HG03139 (cell line): ENCODE data around the gene TAOK3.
A peak's percentile ranks its signal among the peaks of the same experiment; 100 is the strongest.
"Not testable (repeated sequence)": the region's sequence is repeated elsewhere in the genome, so short reads cannot be mapped to it uniquely, and the experiment has no call there.

Experiments
- ATAC-seq: cut with Tn5 transposase; IDR thresholded peaks from one replicate; pipeline ENCODE4 v1.9.1; 2021; ENCODE audit not compliant: unreplicated experiment

The TAOK3 gene

DNA sequence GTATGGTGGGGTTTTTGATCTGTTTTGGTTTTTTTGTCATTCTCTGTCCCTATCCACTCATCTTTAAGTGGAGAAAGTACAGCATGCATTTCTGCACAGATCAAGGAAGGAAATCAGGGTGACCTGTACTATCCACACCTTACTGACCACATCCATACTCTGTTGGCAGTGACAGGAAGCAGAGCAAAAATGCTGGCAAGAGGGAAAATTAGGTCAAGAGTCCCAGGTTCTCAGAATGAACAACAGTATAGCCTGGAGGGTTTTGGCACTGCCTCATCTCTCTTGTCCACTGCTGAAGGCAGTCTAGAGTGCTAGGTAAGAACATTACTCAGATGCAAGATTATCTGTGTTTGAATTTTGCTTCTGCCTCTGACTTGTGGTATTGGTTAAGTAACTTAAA lies 70.7 kb downstream of the TAOK3 start:
- no peak for ATAC-seq

DNA sequence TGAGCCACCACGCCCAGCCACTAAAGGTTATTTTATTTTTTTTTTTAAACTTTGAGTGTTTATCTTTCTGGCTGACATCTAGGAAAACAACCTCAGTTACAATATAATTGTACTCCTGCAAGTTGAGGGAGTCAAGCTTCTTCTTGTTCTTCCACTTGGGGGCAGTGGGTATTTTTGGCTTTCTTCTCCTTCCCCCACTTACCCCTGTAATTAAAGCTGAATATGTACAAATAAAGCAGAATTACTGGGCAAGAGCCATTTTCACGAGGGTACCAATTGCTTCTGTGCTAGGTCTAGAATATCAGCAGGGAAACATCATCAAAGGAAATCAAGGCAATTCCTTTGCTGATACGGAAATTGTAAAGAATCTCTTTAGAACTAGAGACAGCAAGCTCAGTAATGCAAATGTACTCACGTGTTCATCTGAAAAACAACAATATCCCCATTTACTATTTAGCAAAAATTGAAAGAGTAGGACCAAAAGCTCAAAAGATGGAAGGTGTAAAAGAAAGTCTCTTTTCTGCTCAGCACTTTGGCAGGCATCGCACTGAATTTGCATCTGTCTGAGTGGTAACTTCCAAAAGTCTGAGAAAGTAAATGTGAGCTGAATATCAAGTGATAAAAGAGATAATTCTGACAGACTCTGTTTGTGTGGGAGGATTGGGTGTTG lies 72.8 kb downstream of the TAOK3 start:
- ATAC-seq, result no peak

DNA sequence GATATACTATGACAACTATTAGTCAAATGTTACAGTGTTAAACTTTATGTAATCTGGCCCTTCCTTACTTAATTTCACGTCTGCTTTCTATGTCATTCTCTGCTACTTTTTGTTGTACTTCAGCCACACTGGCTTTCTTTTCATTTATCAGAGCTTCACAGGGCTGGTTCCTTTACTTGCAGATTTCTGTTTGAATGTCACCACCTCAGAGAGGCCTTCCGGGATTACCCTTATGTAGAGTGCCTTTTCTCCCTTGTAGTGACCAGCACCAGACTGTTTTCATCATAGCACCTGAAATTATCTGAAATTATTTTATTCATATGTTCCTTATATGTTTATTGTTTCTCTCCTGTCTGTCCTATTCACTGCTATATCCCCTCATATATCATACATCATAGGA lies 75.4 kb downstream of the TAOK3 start:
- ATAC-seq, result no peak

DNA sequence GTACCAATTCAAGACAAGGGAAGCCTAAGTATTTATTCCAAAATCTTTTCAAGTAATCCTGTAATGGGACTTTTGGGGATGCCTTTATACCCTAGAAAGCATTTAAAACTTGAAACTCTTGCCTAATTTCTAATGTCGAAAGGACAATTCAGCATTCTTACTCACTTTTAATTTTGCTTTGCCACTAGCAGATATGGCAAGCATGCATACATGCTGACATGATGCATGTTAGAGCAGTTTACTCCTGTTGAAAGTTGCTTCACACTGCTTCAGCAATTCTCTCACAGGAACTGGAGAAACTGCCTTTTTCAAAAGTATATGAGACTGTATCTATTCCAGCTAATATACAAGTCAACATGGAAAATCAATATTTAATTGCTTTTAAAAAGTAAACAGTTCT lies 79.9 kb downstream of the TAOK3 start:
- ATAC-seq, result no peak

DNA sequence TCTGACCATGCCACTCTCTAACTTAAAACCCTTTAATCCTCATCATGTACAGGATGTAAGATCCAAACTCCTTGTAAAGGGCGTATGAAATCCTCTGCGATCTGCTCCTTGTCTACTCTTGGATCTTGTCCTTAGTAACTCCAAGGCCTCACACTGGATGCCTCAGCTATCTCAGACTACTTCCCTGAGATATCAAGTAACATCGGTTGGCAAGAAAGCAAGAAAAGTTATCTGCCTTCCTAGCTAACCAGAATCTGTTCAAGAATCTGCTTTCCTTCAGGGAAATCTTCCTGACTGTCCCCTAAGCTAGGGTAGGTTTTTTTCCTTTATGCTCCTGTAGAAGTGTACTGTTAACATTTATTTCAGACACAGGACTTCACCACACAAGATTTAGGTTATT lies 82.6 kb downstream of the TAOK3 start:
- no peak for ATAC-seq

DNA sequence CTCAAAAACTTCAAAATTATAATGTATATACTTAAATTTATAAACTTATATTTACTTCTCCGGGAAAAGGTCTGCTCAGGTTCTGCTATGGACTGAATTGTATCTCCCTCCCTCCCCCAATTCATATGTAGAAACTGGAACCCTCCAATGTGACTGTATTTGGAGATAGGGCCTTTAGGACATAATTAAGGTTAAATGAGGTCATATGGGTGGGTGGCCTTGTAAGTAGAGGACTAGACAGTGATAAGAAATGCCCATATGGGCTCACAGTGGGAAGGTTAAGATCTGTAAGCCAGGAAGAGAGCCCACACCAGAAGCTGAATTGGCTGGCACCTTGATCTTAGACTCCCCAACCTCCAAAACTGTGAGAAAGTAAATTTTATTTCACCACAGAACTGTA lies 84.5 kb downstream of the TAOK3 start:
- ATAC-seq, result no peak

DNA sequence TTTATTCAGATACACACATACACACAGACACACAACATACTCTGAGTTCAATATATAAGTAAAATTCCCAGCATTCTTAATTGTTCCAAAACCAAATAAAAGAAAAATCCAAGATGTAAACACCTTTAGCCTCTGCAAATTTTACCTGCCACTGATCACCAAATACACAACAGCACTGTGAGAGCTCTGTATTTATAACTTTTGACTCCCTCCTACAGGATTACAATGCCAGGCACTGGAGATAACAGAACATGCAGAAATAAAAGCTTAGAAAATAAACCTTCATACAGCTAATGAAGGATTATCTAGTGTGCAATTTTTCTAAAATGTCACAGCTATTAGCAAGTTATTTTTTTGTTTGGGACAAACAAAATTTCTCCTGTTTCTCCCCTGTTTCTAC lies 85.0 kb downstream of the TAOK3 start:
- ATAC-seq, result no peak

DNA sequence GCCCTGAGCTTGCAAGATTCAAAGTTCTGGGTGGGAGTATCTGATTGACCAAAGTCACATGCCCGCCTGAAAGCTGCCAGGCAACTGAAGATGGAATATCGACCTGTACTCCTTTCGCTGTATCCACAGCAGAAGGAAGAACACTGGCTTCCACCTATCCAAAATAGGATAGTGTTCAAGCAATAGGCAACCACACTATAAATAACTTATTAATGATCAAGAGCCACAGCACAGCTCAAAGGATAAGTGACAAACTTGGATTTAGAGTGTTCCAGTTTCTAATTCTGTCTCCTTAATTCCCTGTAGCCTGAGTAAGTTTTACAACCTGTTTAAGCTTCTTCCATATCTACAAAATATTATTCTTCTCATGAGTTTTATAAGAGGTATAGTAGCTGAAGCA lies 89.9 kb downstream of the TAOK3 start:
- ATAC-seq, result no peak

DNA sequence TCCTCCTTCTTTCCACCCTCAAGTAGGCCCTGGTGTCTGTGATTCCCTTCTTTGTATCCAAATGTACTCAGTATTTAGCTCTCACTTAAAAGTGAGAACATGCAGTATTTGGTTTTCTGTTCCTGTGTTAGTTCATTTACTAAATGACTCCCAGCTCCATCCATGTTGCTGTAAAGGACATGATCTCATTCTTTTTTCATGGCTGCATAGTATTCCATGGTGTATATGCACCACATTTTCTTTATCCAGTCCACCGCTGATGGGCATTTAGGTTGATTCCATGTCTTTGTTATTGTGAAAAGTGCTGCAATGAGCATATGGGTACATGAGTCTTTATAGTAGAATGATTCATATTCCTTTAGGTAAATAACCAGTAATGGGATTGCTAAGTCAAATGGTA lies 94.4 kb downstream of the TAOK3 start:
- not testable (repeated sequence) for ATAC-seq

DNA sequence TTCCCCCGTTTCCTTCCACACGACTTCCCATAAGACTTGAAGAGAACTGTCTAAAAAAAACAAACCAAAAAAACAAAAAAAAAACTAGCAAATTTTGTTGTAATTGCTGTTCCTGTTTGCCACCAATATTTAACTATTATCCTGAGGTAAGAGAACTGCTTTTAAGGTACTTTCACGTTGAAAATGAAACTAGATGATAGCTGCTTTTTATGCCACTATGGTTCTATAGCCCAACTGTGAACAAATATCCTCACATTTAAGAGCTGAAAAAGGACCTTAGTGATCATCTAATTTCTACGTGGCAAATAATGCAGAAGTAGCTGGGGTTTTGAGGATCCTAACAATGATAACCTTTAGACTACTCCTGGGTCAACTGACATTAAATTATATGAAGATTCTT lies 98.6 kb downstream of the TAOK3 start:
- ATAC-seq, result no peak

DNA sequence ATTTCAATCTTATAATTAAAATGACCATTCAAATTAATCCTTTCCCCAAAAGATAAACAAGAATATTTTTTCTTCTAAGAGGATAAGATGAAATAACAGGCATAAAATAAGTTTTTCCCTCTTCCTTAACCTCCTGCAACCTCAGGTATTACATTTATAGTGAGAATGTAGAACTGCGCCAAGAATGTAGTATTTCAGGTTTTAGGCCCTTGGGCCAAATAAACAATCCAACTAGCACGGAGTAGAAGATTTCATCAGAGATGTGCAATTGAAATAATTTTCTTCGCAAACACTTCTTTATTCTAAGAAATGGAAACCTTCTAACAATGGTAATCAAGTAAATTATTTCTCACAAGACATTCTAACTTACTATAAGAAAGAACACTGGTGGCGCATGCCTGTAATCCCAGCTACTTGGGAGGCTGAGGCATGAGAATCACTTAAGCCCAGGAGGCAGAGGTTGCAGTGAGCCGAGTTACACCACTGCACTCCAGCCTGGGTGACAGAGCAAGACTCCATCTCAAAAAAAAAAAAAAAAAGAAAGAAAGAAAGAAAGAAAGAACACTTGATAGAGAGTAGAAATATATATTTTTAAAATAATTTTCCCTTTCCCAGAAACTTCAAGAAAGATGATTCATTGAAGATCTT lies 100.8 kb downstream of the TAOK3 start:
- ATAC-seq, result no peak

DNA sequence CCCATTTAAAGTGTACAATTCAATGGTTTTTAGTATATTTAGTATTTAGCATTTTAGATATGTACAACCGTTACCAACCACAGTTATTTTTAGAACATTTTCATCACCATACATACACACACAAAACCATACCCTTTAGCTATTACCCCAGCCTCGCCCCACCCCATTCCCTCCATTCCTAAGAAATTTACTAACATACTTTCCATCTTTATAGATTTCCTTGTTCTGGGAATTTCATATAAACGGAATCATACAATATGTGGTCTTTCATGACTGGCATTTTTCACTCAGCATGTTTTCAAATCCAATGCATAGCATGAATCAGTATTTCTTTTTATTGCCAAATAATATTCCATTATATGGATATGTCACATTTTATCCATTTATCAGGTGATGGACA lies 101.5 kb downstream of the TAOK3 start:
- no peak for ATAC-seq

DNA sequence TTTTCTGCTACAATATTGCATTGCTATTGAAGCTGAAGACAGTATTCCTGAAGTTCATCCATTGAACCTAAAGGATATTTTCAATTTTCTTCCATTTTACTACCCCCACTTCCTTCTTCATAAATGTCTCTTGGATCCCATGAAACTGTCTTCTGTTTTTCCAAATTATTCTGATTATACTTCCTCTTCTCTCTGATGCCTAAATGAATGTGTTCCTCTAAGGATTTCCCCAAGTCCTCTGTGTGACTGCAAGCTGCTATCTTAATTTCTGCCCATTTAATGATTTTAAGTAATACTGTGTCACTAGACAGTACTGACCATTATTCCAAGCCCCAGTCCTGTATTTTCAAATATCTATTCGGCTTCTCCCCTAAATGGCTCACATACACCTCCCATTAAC lies 102.9 kb downstream of the TAOK3 start:
- no peak for ATAC-seq

DNA sequence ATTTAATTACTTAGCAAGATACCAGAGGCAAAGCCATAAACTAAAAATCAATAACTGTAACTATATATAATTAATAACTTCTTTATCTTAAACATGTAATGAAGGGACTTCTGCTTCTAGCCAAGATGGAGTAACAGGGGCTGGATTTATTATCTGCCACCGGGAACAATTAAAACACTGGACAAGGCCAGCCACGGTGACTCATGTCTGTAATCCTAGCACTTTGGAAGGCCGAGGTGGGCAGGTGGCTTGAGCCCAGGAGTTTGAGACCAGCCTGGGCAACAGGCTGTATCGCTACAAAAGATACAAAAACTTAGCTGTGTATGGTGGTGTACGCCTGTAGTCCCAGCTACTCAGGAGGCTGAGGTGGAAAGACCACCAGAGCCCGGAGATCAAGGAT lies 113.6 kb downstream of the TAOK3 start:
- ATAC-seq, result no peak

DNA sequence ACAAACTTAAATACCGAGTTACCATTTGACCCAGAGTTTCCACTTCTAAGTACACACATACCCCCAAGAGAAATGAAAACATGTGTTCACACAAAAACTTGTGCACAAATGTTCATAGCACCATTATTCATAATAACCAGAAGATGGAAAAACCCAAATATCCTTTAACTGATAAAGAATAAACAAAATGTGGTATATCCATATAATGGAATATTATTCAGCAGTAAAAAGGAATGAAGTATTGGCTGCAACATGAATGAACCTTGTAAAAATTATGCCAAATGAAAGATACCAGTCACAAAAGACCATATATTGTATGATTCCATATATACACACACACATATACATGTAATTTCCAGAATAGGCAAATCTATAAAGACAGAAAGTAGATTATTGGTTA lies 116.4 kb downstream of the TAOK3 start:
- no peak for ATAC-seq

DNA sequence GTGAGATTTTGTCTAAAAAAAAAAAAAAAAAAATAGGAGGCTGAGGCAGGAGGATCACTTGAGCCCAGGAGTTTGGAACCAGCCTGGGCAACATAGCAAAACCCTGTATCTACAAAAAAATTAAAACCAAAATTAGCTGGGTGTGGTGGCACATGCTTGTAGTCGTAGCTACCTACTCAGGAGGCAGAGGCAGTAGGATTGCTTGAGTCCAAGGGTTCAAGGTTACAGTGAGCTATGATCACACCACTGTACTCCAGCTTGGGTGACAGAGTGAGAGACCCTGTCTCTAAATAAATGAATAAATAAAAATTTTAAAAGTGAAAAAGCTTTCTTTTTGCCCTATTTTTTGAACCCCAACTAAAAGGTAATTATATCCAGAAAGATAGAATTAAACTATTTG lies 123.2 kb downstream of the TAOK3 start:
- ATAC-seq, result no peak

DNA sequence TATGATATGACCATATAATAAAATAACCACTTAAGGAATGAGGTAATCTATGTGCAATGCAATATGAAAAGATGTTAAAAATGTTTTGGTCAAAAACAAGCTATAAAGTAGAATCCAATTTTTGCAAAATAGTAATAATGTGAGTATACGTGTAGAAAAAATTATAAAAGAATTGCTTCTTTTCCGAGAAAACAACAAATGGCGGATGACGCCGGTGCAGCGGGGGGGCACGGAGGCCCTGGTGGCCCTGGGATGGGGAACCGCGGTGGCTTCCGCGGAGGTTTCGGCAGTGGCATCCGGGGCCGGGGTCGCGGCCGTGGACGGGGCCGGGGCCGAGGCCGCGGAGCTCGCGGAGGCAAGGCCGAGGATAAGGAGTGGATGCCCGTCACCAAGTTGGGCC lies 126.8 kb downstream of the TAOK3 start:
- not testable (repeated sequence) for ATAC-seq

DNA sequence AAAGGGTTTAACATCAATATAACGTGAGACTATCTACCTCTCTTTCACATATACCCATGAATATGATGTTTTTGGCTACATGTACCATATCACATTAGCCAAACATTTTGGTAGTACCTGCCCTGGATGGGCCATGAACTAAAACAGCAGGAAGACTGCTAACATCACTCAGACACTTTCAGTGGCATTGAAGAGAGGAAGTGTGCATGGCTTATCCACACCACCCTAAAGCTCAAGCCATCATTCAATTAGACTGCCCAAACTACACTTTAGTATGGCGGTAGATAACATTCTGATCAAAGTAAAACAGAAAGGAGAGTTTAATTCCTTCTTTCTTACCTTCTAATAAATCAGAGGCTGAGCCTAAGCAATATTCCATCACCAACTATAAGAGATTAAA lies 133.8 kb downstream of the TAOK3 start:
- no peak for ATAC-seq

DNA sequence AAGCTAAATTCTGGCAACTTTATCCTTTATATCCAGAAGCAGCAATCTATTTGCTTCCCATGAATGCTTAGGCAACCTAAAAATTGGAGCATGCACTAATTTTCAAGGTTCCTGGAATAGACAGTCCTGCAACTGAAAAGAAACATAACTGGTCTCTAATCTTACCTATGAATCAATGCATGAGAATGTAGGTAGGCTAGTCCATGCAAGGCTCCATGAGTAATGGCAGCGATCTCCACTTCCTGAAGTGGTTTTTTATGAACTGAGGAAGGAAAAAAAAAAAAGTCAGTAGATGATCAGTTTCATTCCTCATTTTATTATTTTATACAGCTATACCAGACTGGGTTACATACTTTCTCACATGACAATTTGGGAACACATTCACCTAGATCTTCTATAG lies 134.8 kb downstream of the TAOK3 start:
- no peak for ATAC-seq

DNA sequence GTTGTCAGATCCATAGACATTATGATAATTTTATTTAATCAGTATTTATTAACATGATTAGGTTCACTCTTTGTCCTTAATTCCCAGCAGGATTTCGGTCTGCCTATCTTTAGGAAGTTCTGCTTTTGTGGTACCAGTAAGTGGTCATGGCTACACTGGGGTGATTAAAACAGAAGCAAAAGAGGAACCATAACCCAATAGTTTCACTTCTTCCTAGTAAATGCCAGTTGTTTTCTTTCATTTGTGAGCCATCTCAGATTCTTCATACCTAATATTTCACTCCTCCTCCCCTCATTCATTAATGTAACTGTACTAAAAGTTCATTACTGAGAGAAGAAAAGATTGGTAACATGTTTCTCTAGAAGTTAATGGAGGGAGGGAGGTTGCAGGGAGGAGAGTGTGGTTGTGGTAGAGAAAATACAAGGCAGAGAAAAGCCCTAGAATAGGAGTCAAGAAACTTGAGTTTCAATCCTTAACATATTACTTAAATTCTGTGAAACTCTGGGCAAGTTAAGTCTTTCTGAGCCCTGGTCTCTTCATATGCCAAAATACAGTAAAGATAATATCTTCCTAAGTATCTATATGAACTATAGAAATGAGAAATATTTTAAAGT lies 135.5 kb downstream of the TAOK3 start:
- ATAC-seq, result peak; percentile 85

DNA sequence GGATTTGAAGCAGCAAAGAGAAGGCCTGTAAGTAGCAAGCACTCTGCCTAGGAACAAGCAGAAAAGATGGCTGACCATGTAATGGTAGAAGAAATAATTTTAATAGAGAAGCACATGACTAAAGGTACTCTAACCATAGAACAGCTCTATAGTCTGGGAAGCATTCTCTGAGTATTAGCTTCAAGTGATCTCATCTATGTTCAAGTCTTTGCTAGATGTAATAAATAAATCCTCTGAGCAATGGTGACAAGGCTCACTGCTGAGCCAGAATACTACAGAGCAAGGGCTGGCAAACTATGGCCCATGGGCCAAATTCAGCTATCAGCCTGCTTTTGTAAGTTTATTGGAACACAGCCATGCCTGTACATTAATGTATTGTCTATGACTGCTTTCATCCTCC lies 152.0 kb downstream of the TAOK3 start:
- ATAC-seq, result no peak

DNA sequence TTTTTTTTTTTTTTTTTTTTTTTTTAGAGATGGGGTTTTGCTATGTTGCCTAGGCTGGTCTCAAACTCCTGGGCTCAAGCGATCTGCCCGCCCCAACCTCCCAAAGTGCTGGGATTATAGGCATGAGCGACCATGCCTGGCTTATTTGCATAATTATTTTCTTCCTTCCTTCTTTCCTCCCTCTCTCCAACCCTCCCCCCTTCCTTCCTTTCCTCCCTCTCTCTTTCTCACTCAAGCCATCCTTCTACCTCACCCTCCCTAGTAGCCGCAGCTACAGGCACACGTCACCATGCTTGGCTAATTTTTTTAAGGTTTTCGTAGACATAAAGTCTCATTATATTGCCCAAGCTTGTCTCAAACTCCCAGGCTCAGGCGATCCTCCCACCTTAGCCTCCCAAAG lies 152.9 kb downstream of the TAOK3 start:
- ATAC-seq, result no peak

DNA sequence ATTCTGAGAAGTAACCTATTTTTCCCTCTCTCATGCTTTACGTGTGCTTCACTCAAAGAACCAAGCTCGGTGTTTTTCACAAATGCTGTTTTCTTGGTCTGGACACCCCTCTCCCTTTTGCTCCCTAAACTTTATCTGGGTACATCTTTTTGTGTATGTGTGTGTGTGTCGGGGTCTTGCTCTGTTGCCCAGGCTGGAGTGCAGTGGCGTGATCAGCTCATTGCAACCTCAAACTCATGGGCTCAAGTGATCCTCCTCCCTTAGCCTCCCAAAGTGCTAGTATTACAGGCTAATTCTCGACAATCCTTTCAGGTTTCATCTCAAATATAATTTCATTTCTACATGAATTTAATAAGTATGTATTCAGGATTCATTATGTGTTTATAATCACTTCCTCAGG lies 153.6 kb downstream of the TAOK3 start:
- no peak for ATAC-seq
